WTC11 (cell line): ENCODE results near the gene COG3. TPM values are rescaled to one million over a fixed set of nuclear protein-coding genes. Genes with fewer than 3 reads are reported as not detected.

ENCODE experiments used
- ATAC-seq: fragments of 200-7000 bp; cut with Tn5 transposase; 2 replicates; pipeline ENCODE4 v1.10.0; 2021; ENCODE audit warnings: mild to moderate bottlenecking, moderate library complexity
- CTCF ChIA-PET: fragments of 300-600 bp; sonication (Branson Sonifier 250); formaldehyde crosslinking; loops from one replicate; lab custom pipeline; 2021; ENCODE audit warnings: antibody characterized with exemption; lab: Charles Lee
- POLR2A ChIA-PET: fragments of 350-600 bp; sonication (Branson Sonifier 250); formaldehyde crosslinking; loops from one replicate; lab custom pipeline; 2021; ENCODE audit warnings: antibody characterized with exemption; lab: Charles Lee
- DNase-seq: peaks from one replicate; pipeline ENCODE4 v3.0.0; 2021; ENCODE audit warnings: low spot score
- H3K27ac Mint-ChIP-seq: 2 replicates; pipeline ENCODE4 v1.8.0; 2021; ENCODE audit warnings: mixed read lengths
- H3K27me3 Mint-ChIP-seq: 2 replicates; pipeline ENCODE4 v1.8.0; 2021; ENCODE audit warnings: low read depth, mild to moderate bottlenecking, moderate library complexity, mixed read lengths
- H3K36me3 Mint-ChIP-seq: 2 replicates; pipeline ENCODE4 v1.8.0; 2021; ENCODE audit warnings: mixed read lengths
- H3K4me1 Mint-ChIP-seq: 2 replicates; pipeline ENCODE4 v1.8.0; 2022; ENCODE audit warnings: mixed read lengths
- H3K4me3 Mint-ChIP-seq: 2 replicates; pipeline ENCODE4 v1.8.0; 2021; ENCODE audit warnings: mild to moderate bottlenecking, moderate library complexity, mixed read lengths
- H3K9me3 Mint-ChIP-seq: 2 replicates; pipeline ENCODE4 v1.8.0; 2021; ENCODE audit warnings: mixed read lengths
- E2F1 ChIP-seq: sonication (generic); formaldehyde crosslinking; IDR thresholded peaks from 2 replicates; pipeline ENCODE4 v1.8.0; 2022; ENCODE audit warnings: mild to moderate bottlenecking, missing genetic modification reagents
- ESRRA ChIP-seq: sonication (generic); formaldehyde crosslinking; IDR thresholded peaks from 2 replicates; pipeline ENCODE4 v1.8.1; 2022; ENCODE audit warnings: mild to moderate bottlenecking, missing genetic modification reagents, borderline replicate concordance
- FOXP4 ChIP-seq: sonication (generic); formaldehyde crosslinking; IDR thresholded peaks from 2 replicates; pipeline ENCODE4 v1.8.0; 2022; ENCODE audit warnings: mild to moderate bottlenecking, missing genetic modification reagents
- JAZF1 ChIP-seq: fragments of 250-450 bp; sonication (Bioruptor Pico); IDR thresholded peaks from 2 replicates; pipeline ENCODE4 v1.9.0; 2021; ENCODE audit warnings: moderate library complexity, mild to moderate bottlenecking, inconsistent platforms
- KAT7 ChIP-seq: sonication (generic); formaldehyde crosslinking; IDR thresholded peaks from 2 replicates; pipeline ENCODE4 v1.8.1; 2023; ENCODE audit warnings: missing genetic modification reagents, mild to moderate bottlenecking, borderline replicate concordance
- NR1H2 ChIP-seq: sonication (generic); formaldehyde crosslinking; IDR thresholded peaks from 2 replicates; pipeline ENCODE4 v1.9.0; 2021; ENCODE audit warnings: mild to moderate bottlenecking, moderate library complexity, missing genetic modification reagents
- PRRX2 ChIP-seq: fragments of 250-450 bp; sonication (Bioruptor Pico); IDR thresholded peaks from 2 replicates; pipeline ENCODE4 v1.8.0; 2021; ENCODE audit warnings: mild to moderate bottlenecking
- SMAD4 ChIP-seq: sonication (generic); formaldehyde crosslinking; IDR thresholded peaks from 2 replicates; pipeline ENCODE4 v1.8.0; 2022; ENCODE audit warnings: mild to moderate bottlenecking, missing genetic modification reagents
- STAT6 ChIP-seq: sonication (generic); formaldehyde crosslinking; conservative IDR thresholded peaks from 2 replicates; pipeline ENCODE4 v1.8.1; 2023; ENCODE audit warnings: mild to moderate bottlenecking, low read depth, missing genetic modification reagents, moderate library complexity
- TCF7 ChIP-seq: sonication (generic); formaldehyde crosslinking; IDR thresholded peaks from 2 replicates; pipeline ENCODE4 v1.8.0; 2022; ENCODE audit warnings: mild to moderate bottlenecking, low read depth, missing genetic modification reagents, moderate library complexity
- USF2 ChIP-seq: sonication (generic); formaldehyde crosslinking; IDR thresholded peaks from 2 replicates; pipeline ENCODE4 v1.8.1; 2023; ENCODE audit warnings: mild to moderate bottlenecking, missing genetic modification reagents, moderate library complexity
- ZMAT4 ChIP-seq: fragments of 250-450 bp; sonication (Bioruptor Pico); IDR thresholded peaks from 2 replicates; pipeline ENCODE4 v1.9.0; 2021; ENCODE audit warnings: mild to moderate bottlenecking
- ZNF263 ChIP-seq: sonication (generic); formaldehyde crosslinking; IDR thresholded peaks from 2 replicates; pipeline ENCODE4 v1.8.1; 2022; ENCODE audit warnings: low read depth, mild to moderate bottlenecking, moderate library complexity, missing genetic modification reagents
- ZNF532 ChIP-seq: fragments of 250-450 bp; sonication (Bioruptor Pico); IDR thresholded peaks from 2 replicates; pipeline ENCODE4 v1.9.0; 2021; ENCODE audit warnings: mild to moderate bottlenecking, borderline replicate concordance
- ZSCAN18 ChIP-seq: fragments of 250-450 bp; sonication (Bioruptor Pico); IDR thresholded peaks from 2 replicates; pipeline ENCODE4 v2.1.2; 2022; ENCODE audit warnings: mild to moderate bottlenecking, moderate library complexity
- total RNA-seq: library from RNA; stranded (reverse); gene quantifications from 3 replicates; pipeline ENCODE4 v1.2.3, GENCODE V29; 2021

COG3 gene
- total RNA-seq, 1 experiment from 2014 or later, result 21.6 TPM

- no peak for TF ChIP-seq STAT6 (CRISPR knock-in tag)
- TF ChIP-seq ZSCAN18 (CRISPR knock-in tag), result no peak
- TF ChIP-seq PRRX2 (CRISPR knock-in tag), result no peak
- TF ChIP-seq ZNF532 (CRISPR knock-in tag), result no peak
- TF ChIP-seq NR1H2 (CRISPR knock-in tag), result no peak
- TF ChIP-seq ESRRA (CRISPR knock-in tag), result no peak
- TF ChIP-seq USF2, result no peak
- TF ChIP-seq TCF7 (CRISPR knock-in tag), result no peak
These were observed 71.5 kb downstream of the COG3 start (continued) for GRCh38 chr13:45536224-45536623.

- no peak for DNase-seq
- ChIA-PET CTCF (no interaction called here), POLR2A (no interaction called here)
- H3K4me3 Mint-ChIP-seq, result no peak overlapping the region
- H3K9me3 Mint-ChIP-seq, result no peaks in the 10 kb centered on the region
- ATAC-seq, result no peak
- no peak overlapping the region for H3K27ac Mint-ChIP-seq
- H3K4me1 Mint-ChIP-seq, result no peaks in the 10 kb centered on the region
- no peak for TF ChIP-seq JAZF1 (CRISPR knock-in tag)
- TF ChIP-seq, all 79 proteins: peak for 0
- no peaks in the 10 kb centered on the region for H3K27me3 Mint-ChIP-seq
- peaks cover 15% of the 10 kb centered on the region for H3K36me3 Mint-ChIP-seq
These were observed 72.8 kb downstream of the COG3 start for GRCh38 chr13:45537516-45537915.

- H3K27ac Mint-ChIP-seq, result no peak overlapping the region
- no peak for DNase-seq
- H3K4me1 Mint-ChIP-seq, result no peaks in the 10 kb centered on the region
- H3K4me3 Mint-ChIP-seq, result no peak overlapping the region
- CTCF ChIA-PET, result no interaction called here
- H3K9me3 Mint-ChIP-seq, result no peaks in the 10 kb centered on the region
- H3K36me3 Mint-ChIP-seq, result peaks cover 13% of the 10 kb centered on the region
- POLR2A ChIA-PET, result no interaction called here
- ATAC-seq, result no peak
- no peaks in the 10 kb centered on the region for H3K27me3 Mint-ChIP-seq
- no peak for TF ChIP-seq ZNF263 (CRISPR knock-in tag)
- no peak for TF ChIP-seq E2F1 (CRISPR knock-in tag)
- no peak for TF ChIP-seq FOXP4 (CRISPR knock-in tag)
- TF ChIP-seq SMAD4 (CRISPR knock-in tag), result no peak
- TF ChIP-seq KAT7 (CRISPR knock-in tag), result no peak
- no peak for TF ChIP-seq ZSCAN18 (CRISPR knock-in tag)
- no peak for TF ChIP-seq ZMAT4 (CRISPR knock-in tag)
These were observed 73.6 kb downstream of the COG3 start for GRCh38 chr13:45538382-45538781.
